K562 (cell line): ENCODE measurements around the gene RANGAP1. TPM values are rescaled to one million over a fixed set of nuclear protein-coding genes. Genes with fewer than 3 reads are reported as not detected.

ENCODE experiments used
- ATAC-seq: fragments of 200-7000 bp; cut with Tn5 transposase; 3 replicates; pipeline ENCODE4 v1.9.1; 2020; ENCODE audit warnings: moderate library complexity
- BruUV-seq: library from RNA; stranded (reverse); fragments of 400-500 nt; replicated peaks from 2 replicates; lab custom pipeline; 2021; lab: Mats Ljungman, UMichigan
- CTCF ChIA-PET: fragments of 300-600 bp; formaldehyde crosslinking; extraction: SDS; loops from one replicate; lab custom pipeline; 2021; ENCODE audit warnings: low intra/inter-chr PET ratio; lab: Yijun Ruan, JAX
- POLR2A ChIA-PET: fragments of 300-600, 350-650 bp; sonication (Branson Sonifier 250); formaldehyde crosslinking; extraction: SDS; loops from one replicate; lab custom pipeline; 2021; ENCODE audit warnings: antibody characterized with exemption, inconsistent platforms; lab: Yijun Ruan, JAX
- DNase-seq, 4 experiments: peaks; one replicate each; pipeline versions ENCODE4 v3.0.0 to v3.0.0-alpha.2; 2011 to 2018; ENCODE audit warnings: low spot score in 3 of 4, mixed read lengths in 3 of 4; ENCODE audit errors: extremely low read depth in 1 of 4
- FAIRE-seq: peaks from 2 replicates; lab custom pipeline; 2011; peaks lifted over from hg19 to GRCh38; lab: Jason Lieb, UNC
- H2AFZ ChIP-seq: 2 replicates; pipeline ENCODE4 v1.6.0; 2011; ENCODE audit warnings: low read depth, low read length, control low read depth, inconsistent platforms
- H3K27ac ChIP-seq: fragments of 200-600 bp; 3 replicates; pipeline ENCODE4 v1.8.0; 2011; ENCODE audit warnings: low read depth, mild to moderate bottlenecking, control low read depth, inconsistent platforms, low read length, moderate library complexity, mixed read lengths; ENCODE audit errors: extremely low read depth
- H3K27me3 ChIP-seq, 2 experiments: fragments of 300-600 bp in 1 of 2; 2 replicates in 1 of 2; 3 replicates in 1 of 2; pipeline versions ENCODE4 v1.6.0 to v1.8.0; 2011; ENCODE audit warnings: inconsistent platforms in 2 of 2, low read length in 2 of 2, mild to moderate bottlenecking in 1 of 2, mixed read lengths in 1 of 2, moderate library complexity in 1 of 2; ENCODE audit not compliant: control insufficient read depth in 2 of 2, insufficient read depth in 2 of 2
- H3K36me3 ChIP-seq: fragments of 300-600 bp; 3 replicates; pipeline ENCODE4 v1.8.0; 2011; ENCODE audit warnings: mild to moderate bottlenecking, low read length, inconsistent platforms; ENCODE audit not compliant: control insufficient read depth, insufficient read depth
- H3K4me1 ChIP-seq, 2 experiments: fragments of 200-600 bp in 1 of 2; replicated peaks in 1 of 2; 2 replicates in 1 of 2; 3 replicates in 1 of 2; pipeline versions ENCODE4 v1.5.1 to v1.8.0; 2011; ENCODE audit warnings: inconsistent platforms in 2 of 2, low read length in 2 of 2, mild to moderate bottlenecking in 1 of 2, mixed read lengths in 1 of 2, moderate library complexity in 1 of 2; ENCODE audit not compliant: control insufficient read depth in 2 of 2, insufficient read depth in 2 of 2
- H3K4me2 ChIP-seq: 2 replicates; pipeline ENCODE4 v1.6.1; 2011; ENCODE audit warnings: low read length, control low read depth, inconsistent platforms, mixed read lengths; ENCODE audit not compliant: insufficient read depth
- H3K4me3 ChIP-seq: fragments of 200-600 bp; sonication (generic), shearing (Covaris generic); 2 replicates; pipeline ENCODE4 v1.5.1; 2016; ENCODE audit warnings: control low read depth, inconsistent platforms
- H3K79me2 ChIP-seq: fragments of 200-600 bp; 3 replicates; pipeline ENCODE4 v1.8.0; 2011; ENCODE audit warnings: low read length, inconsistent platforms; ENCODE audit not compliant: control insufficient read depth, insufficient read depth
- H3K9ac ChIP-seq, 2 experiments: 2 replicates each; pipeline versions ENCODE4 v1.6.0 to v1.6.1; 2011; ENCODE audit warnings: low read depth in 2 of 2, low read length in 2 of 2, control low read depth in 1 of 2, inconsistent platforms in 1 of 2, mild to moderate bottlenecking in 1 of 2, mixed read lengths in 1 of 2; ENCODE audit not compliant: insufficient read depth in 1 of 2
- H3K9me1 ChIP-seq: one replicate; pipeline ENCODE4 v1.6.0; 2011; ENCODE audit warnings: inconsistent platforms, mild to moderate bottlenecking, low read length, moderate library complexity; ENCODE audit not compliant: control insufficient read depth, insufficient read depth
- H3K9me3 ChIP-seq: replicated peaks from 2 replicates; pipeline ENCODE4 v1.5.1; 2011; ENCODE audit warnings: low read depth, low read length, inconsistent platforms; ENCODE audit not compliant: control insufficient read depth, insufficient read depth
- H4K20me1 ChIP-seq: replicated peaks from 2 replicates; pipeline ENCODE4 v1.6.1; 2011; ENCODE audit warnings: low read length, inconsistent platforms, mixed read lengths; ENCODE audit not compliant: control insufficient read depth, insufficient read depth
- ATF7 ChIP-seq: fragments of 450-650 bp; IDR thresholded peaks from 2 replicates; pipeline ENCODE4 v1.7.1; 2014; ENCODE audit warnings: mild to moderate bottlenecking, moderate library complexity
- DIDO1 ChIP-seq: fragments of 450-650 bp; IDR thresholded peaks from 2 replicates; pipeline ENCODE4 v1.6.1; 2016; ENCODE audit warnings: low read depth, missing biosample characterization, missing genetic modification characterization
- E2F5 ChIP-seq: sonication (generic); formaldehyde crosslinking; IDR thresholded peaks from 2 replicates; pipeline ENCODE4 v1.8.0; 2022; ENCODE audit warnings: mild to moderate bottlenecking, missing genetic modification reagents
- JUNB ChIP-seq: fragments of 450-650 bp; formaldehyde crosslinking; conservative IDR thresholded peaks from 2 replicates; pipeline ENCODE4 v1.4.0; 2020; ENCODE audit warnings: mild to moderate bottlenecking
- JUND ChIP-seq, 2 experiments: IDR thresholded peaks; 2 replicates in 1 of 2; 3 replicates in 1 of 2; pipeline ENCODE4 v1.6.1; 2011; ENCODE audit warnings: borderline replicate concordance in 2 of 2, low read depth in 2 of 2, low read length in 2 of 2, improper control_type of control experiment in 1 of 2, missing biosample characterization in 1 of 2, missing genetic modification characterization in 1 of 2, missing genetic modification reagents in 1 of 2
- MBD1 ChIP-seq: fragments of 250-450 bp; sonication (Bioruptor Pico); IDR thresholded peaks from 2 replicates; pipeline ENCODE4 v1.8.0; 2022; ENCODE audit warnings: inconsistent platforms
- NBN ChIP-seq: fragments of 450-650 bp; IDR thresholded peaks from 2 replicates; pipeline ENCODE4 v1.6.1; 2016; ENCODE audit warnings: low read depth, mild to moderate bottlenecking
- PHF21A ChIP-seq: fragments of 450-650 bp; IDR thresholded peaks from 2 replicates; pipeline ENCODE4 v1.6.1; 2017; ENCODE audit warnings: low read depth, borderline replicate concordance
- TAF7 ChIP-seq: fragments of 450-650 bp; IDR thresholded peaks from 2 replicates; pipeline ENCODE4 v1.6.1; 2016; ENCODE audit warnings: missing genetic modification characterization, missing compliant biosample characterization
- ZNF121 ChIP-seq: sonication (generic); formaldehyde crosslinking; conservative IDR thresholded peaks from 2 replicates; pipeline ENCODE4 v1.8.0; 2022; ENCODE audit warnings: missing genetic modification reagents
- ZNF764 ChIP-seq: fragments of 250-450 bp; sonication (Bioruptor Pico); IDR thresholded peaks from 2 replicates; pipeline ENCODE4 v1.4.0; 2020; ENCODE audit warnings: low read depth, mild to moderate bottlenecking, moderate library complexity
- WGBS: fragments of 100-300 bp; shearing (Covaris generic); methylation state at CpG from one replicate; pipeline ENCODE4 v1.1.6; 2016; ENCODE audit warnings: low coverage, mixed read lengths; ENCODE audit not compliant: insufficient coverage; ENCODE audit errors: missing lambda C conversion rate; 5-methylcytosine and 5-hydroxymethylcytosine counted together
- in situ Hi-C: fragments of 300-500 bp; cut with MboI; formaldehyde crosslinking; loops from 4 replicates; pipeline ENCODE4 v1.15.0; 2018; ENCODE audit warnings: inconsistent platforms, mixed read lengths
- intact Hi-C: fragments of 100-400 bp; cut with micrococcal nuclease; formaldehyde crosslinking; loops from 2 replicates; pipeline ENCODE4 v1.14.2; 2022
- polyA plus RNA-seq, 8 experiments: library from polyadenylated mRNA; depleted of rRNA in 4 of 8; stranded (reverse) in 5 of 8; unstranded in 3 of 8; fragments of >200 nt; fragmentation: Nextera tagmentation in 2 of 8; fragmentation: Illumina TruSeq in 1 of 8; extraction: Ambion mirVana in 2 of 8; extraction: Trizol in 1 of 8; gene quantifications; 2 replicates each; pipeline versions ENCODE4 v1.2.1 to v1.2.3, GENCODE V29; 2011 to 2014; ENCODE audit warnings: inconsistent platforms in 1 of 8, missing spikeins in 1 of 8
- total RNA-seq, 7 experiments: library from RNA; depleted of rRNA in 6 of 7; stranded (reverse); fragments of >200 nt in 6 of 7; fragmentation: Illumina TruSeq in 2 of 7; extraction: Trizol in 2 of 7; gene quantifications; 2 replicates each; pipeline versions ENCODE4 v1.2.1 to v1.2.3, GENCODE V29; 2011 to 2021; ENCODE audit warnings: low replicate concordance in 1 of 7

RANGAP1 gene
- total and polyA plus RNA-seq, 9 of the 15 experiments (the other 6 are each of a cell fraction or from before 2014, with no cell fraction given), result 2.1 to 104 (median 50.6) TPM

GRCh38 chr22:41315586-41315985, 29.6 kb upstream of the RANGAP1 start:
- H3K36me3 ChIP-seq, result peaks cover 16% of the 10 kb centered on the region; the same call in 2 of the 3 replicates
- H3K4me1 ChIP-seq, result peaks cover 7 to 13% of the 10 kb centered on the region in 2 experiments; a peak in 4 of 5 replicates
- H4K20me1 ChIP-seq, result no peaks in the 10 kb centered on the region
- WGBS, result 67% methylated on average over 1 of the region's 1 CpG
- in situ Hi-C loops, result no loop called here
- CTCF ChIA-PET, result no interaction called here
- intact Hi-C loops, result no loop called here
- no peaks in the 10 kb centered on the region for H3K9me1 ChIP-seq
- TF ChIP-seq MBD1 (CRISPR knock-in tag), result no peak
- TF ChIP-seq TAF7 (tag), result no peak
- no peak for TF ChIP-seq JUNB (CRISPR knock-in tag)
- no peak for TF ChIP-seq DIDO1
- TF ChIP-seq ATF7, result no peak
- TF ChIP-seq ZNF121 (CRISPR knock-in tag), result no peak
- TF ChIP-seq NBN, result no peak
- no peak for TF ChIP-seq PHF21A
- TF ChIP-seq ZNF764 (CRISPR knock-in tag), result no peak
- no peak for TF ChIP-seq E2F5
- no peak for TF ChIP-seq JUND (IDR thresholded peaks at IDR 0.05; ENCODE audit: borderline replicate concordance, low read depth, low read length)
- no peak for TF ChIP-seq JUND (tag; IDR thresholded peaks at IDR 0.05; ENCODE audit: borderline replicate concordance, low read depth, low read length)
- H3K9me3 ChIP-seq, result no peaks in the 10 kb centered on the region
- no peak overlapping the region for H3K27ac ChIP-seq
- FAIRE-seq (no peak), DNase-seq (no peak), ATAC-seq (no peak)
- no TSS peak for BruUV-seq
- H3K9ac ChIP-seq, result no peak overlapping the region
- no peak overlapping the region for H2AFZ ChIP-seq
- H3K79me2 ChIP-seq, result peaks cover 54% of the 10 kb centered on the region
- no peak overlapping the region for H3K4me3 ChIP-seq
- H3K4me2 ChIP-seq, result no peak overlapping the region
- H3K27me3 ChIP-seq, result no peaks in the 10 kb centered on the region
- POLR2A ChIA-PET, result interaction anchor here (0.6 to 0.7 kb wide), 2 partner anchors 50 to 521 kb away, joined by 3 read pairs; no protein-coding TSS in a partner anchor
